Posterior vena cava (tissue), 2 donors: ENCODE data around the gene THAP8. TPM values are rescaled to one million over a fixed set of nuclear protein-coding genes. Genes with fewer than 3 reads are reported as not detected.
"Not testable (repeated sequence)": the region's sequence is repeated elsewhere in the genome, so short reads cannot be mapped to it uniquely, and the experiment has no call there.

Experiments
- DNase-seq: peaks from one replicate; pipeline ENCODE4 v3.0.0-alpha.2; 2020; ENCODE audit warnings: low spot score
- intact Hi-C, 2 donors: fragments of 100-400 bp; cut with DNase I; formaldehyde crosslinking; loops; one replicate each; pipeline versions ENCODE4 v1.14.1 to v1.14.2; 2022 to 2023
- total RNA-seq, 2 donors: library from RNA; stranded (reverse); fragmentation: NEBNext Ultra II Directional; extraction: Animal tissue kit (Norgen Biotek cat#: 25700); gene quantifications; one replicate each; pipeline ENCODE4 v1.2.1, GENCODE V29; 2021
- donor health status: DM: yes; HTN: yes; CAD: no.
- donor health status: DM: yes; HTN: yes; CAD: no.

THAP8 gene
- total RNA-seq, 2 donors from 2014 or later: 2.9 to 3.7 TPM

GRCh38 chr19:36073121-36073876 lies 19.2 kb upstream of the THAP8 start:
- no peak for DNase-seq

GRCh38 chr19:36072081-36072480 lies 18.0 kb upstream of the THAP8 start:
- no peak for DNase-seq
- intact Hi-C loops: no loop called here

More at GRCh38 chr19:36073121-36073876, 19.2 kb upstream of the THAP8 start:
- intact Hi-C loops: no loop called here

- intact Hi-C loops: not testable (repeated sequence)
Observed at GRCh38 chr19:36068810-36069499, 14.9 kb upstream of the THAP8 start.

GRCh38 chr19:36067681-36068080 lies 13.6 kb upstream of the THAP8 start:
- intact Hi-C loops: no loop called here
- DNase-seq: no peak

More at GRCh38 chr19:36068810-36069499, 14.9 kb upstream of the THAP8 start:
- not testable (repeated sequence) for DNase-seq

GRCh38 chr19:36064826-36065225 lies 10.7 kb upstream of the THAP8 start:
- intact Hi-C loops: no loop called here
- no peak for DNase-seq

GRCh38 chr19:36061367-36061766 lies 7.3 kb upstream of the THAP8 start:
- DNase-seq: no peak
- intact Hi-C loops: no loop called here

GRCh38 chr19:36060430-36060829 lies 6.3 kb upstream of the THAP8 start:
- intact Hi-C loops: no loop called here
- DNase-seq: no peak

- intact Hi-C loops: loop anchor here in 1 of 2 donors (5.0 kb wide), 1 partner anchor 53 kb away; the partner anchor contains the start of genes OVOL3 and POLR2I
- no peak for DNase-seq
Observed at GRCh38 chr19:36059180-36059910, 5.3 kb upstream of the THAP8 start.

- no peak for DNase-seq
- intact Hi-C loops: loop anchor here in 1 of 2 donors (5.0 kb wide), 1 partner anchor 54 kb away; the partner anchor contains the start of genes OVOL3 and POLR2I
Observed at GRCh38 chr19:36058481-36059179, 4.5 kb upstream of the THAP8 start.

GRCh38 chr19:36054733-36055686 lies 925 bp upstream of the THAP8 start, which contains the start of gene WDR62:
Gene WDR62, plus strand, starts transcription at chr19:36054897. Its CDS starts 75 bp downstream, at chr19:36054972.
- intact Hi-C loops: loop anchor here in 1 of 2 donors (5.0 kb wide), 1 partner anchor 57 kb away; the partner anchor contains the start of genes OVOL3 and POLR2I
- peak; percentile 98 for DNase-seq

GRCh38 chr19:36051637-36052036 lies 2.4 kb downstream of the THAP8 start:
- DNase-seq: no peak
- intact Hi-C loops: no loop called here

- no peak for DNase-seq
- intact Hi-C loops: no loop called here
Observed at GRCh38 chr19:36051236-36051635, 2.8 kb downstream of the THAP8 start.

- DNase-seq: no peak
- intact Hi-C loops: no loop called here
Observed at GRCh38 chr19:36049080-36049698, 4.9 kb downstream of the THAP8 start.

GRCh38 chr19:36047835-36048234 lies 6.2 kb downstream of the THAP8 start:
- intact Hi-C loops: no loop called here
- DNase-seq: no peak

GRCh38 chr19:36046443-36047050 lies 7.5 kb downstream of the THAP8 start:
- DNase-seq: no peak
- intact Hi-C loops: no loop called here

GRCh38 chr19:36043952-36044351 lies 10.1 kb downstream of the THAP8 start:
- DNase-seq: no peak
- intact Hi-C loops: no loop called here

- intact Hi-C loops: no loop called here
- DNase-seq: no peak
Observed at GRCh38 chr19:36041831-36042230, 12.3 kb downstream of the THAP8 start.
